Measurements from ENCODE around the gene NFAT5. TPM values are rescaled to one million over a fixed set of nuclear protein-coding genes. Genes with fewer than 3 reads are reported as not detected.

Gene NFAT5
- total and polyA plus RNA-seq, 9 of the 15 experiments (the other 6 are each of a cell fraction or from before 2014, with no cell fraction given): 0.78 to 20.5 (median 12.4) TPM

GRCh38 chr16:69621225-69621624 lies 55.5 kb downstream of the NFAT5 start (continued):
- TF ChIP-seq KAT2B (IDR thresholded peaks at IDR 0.05; ENCODE audit: low read depth, low read length) (no peak), PRMT5 (CRISPR knock-in tag; IDR thresholded peaks at IDR 0.05) (no peak)

- Histone ChIP-seq H3K36me3 (ENCODE audit: control insufficient read depth, insufficient read depth, low read length) (peaks cover 17% of the 10 kb centered on the region), H3K9me3 (replicated peaks; ENCODE audit: control insufficient read depth, insufficient read depth, low read depth, low read length) (no peaks in the 10 kb centered on the region), H2AFZ (ENCODE audit: low read depth, low read length) (no peak overlapping the region), H3K9ac (ENCODE audit: insufficient read depth in 1 of 2, low read depth in 2 of 2, low read length in 2 of 2) (no peak overlapping the region), H4K20me1 (replicated peaks; ENCODE audit: control insufficient read depth, insufficient read depth, low read length) (no peaks in the 10 kb centered on the region), H3K4me1 (replicated peaks in 1 of 2; ENCODE audit: control insufficient read depth in 2 of 2, insufficient read depth in 2 of 2, low read length in 2 of 2) (peaks cover 0 to 4% of the 10 kb centered on the region in 2 experiments; a peak in 1 of 5 replicates), H3K27me3 (ENCODE audit: control insufficient read depth in 2 of 2, insufficient read depth in 2 of 2, low read length in 2 of 2) (no peaks in the 10 kb centered on the region), H3K79me2 (ENCODE audit: control insufficient read depth, insufficient read depth, low read length) (peaks cover 15% of the 10 kb centered on the region; the same call in 2 of the 3 replicates), H3K27ac (ENCODE audit: extremely low read depth, low read depth, low read length) (no peak overlapping the region), H3K4me3 (no peak overlapping the region), H3K4me2 (ENCODE audit: insufficient read depth, low read length) (no peak overlapping the region), H3K9me1 (ENCODE audit: control insufficient read depth, insufficient read depth, low read length) (no peaks in the 10 kb centered on the region)
- 40% methylated on average over 2 of the region's 2 CpGs for WGBS (ENCODE audit: insufficient coverage, low coverage, missing lambda C conversion rate)
- BruUV-seq (replicated peaks): no TSS peak
- ChIA-PET POLR2A (no interaction called here), CTCF (ENCODE audit: low intra/inter-chr PET ratio) (no interaction called here)
- in situ Hi-C loops (cut with MboI) (no loop called here), intact Hi-C loops (cut with micrococcal nuclease) (no loop called here)
- peak; percentile 54; the same call in 2 of the 3 replicates for ATAC-seq
- FAIRE-seq: peak; percentile 73
- DNase-seq (ENCODE audit: extremely low read depth in 1 of 4, low spot score in 3 of 4): peak; percentile 41 to 65 (median 50)
- TF ChIP-seq ZFX (CRISPR knock-in tag; IDR thresholded peaks at IDR 0.05) (no peak), CTBP1 (IDR thresholded peaks at IDR 0.05; ENCODE audit: borderline replicate concordance) (no peak), ZZZ3 (IDR thresholded peaks at IDR 0.05) (no peak), RFX1 (IDR thresholded peaks at IDR 0.05) (no peak), DEAF1 (CRISPR knock-in tag; IDR thresholded peaks at IDR 0.05) (no peak), SOX6 (IDR thresholded peaks at IDR 0.05) (no peak), RBM25 (IDR thresholded peaks at IDR 0.05; ENCODE audit: low read depth, low read length, severe bottlenecking) (no peak), ARID1B (IDR thresholded peaks at IDR 0.05) (peak; percentile 27; the same call in 1 of the 2 replicates), ZNF175 (CRISPR knock-in tag; IDR thresholded peaks at IDR 0.05; ENCODE audit: low read depth) (no peak), RAD21 (CRISPR knock-in tag; conservative IDR thresholded peaks at IDR 0.05 in 1 of 2, IDR thresholded peaks at IDR 0.05 in 1 of 2) (no peak), RUNX1 (IDR thresholded peaks at IDR 0.05; ENCODE audit: low read depth) (no peak), SRSF7 (optimal IDR thresholded peaks at IDR 0.05; ENCODE audit: low read depth, low read length) (no peak), RFX7 (CRISPR knock-in tag; IDR thresholded peaks at IDR 0.05) (no peak), GATA2 (CRISPR knock-in tag; IDR thresholded peaks at IDR 0.05) (peak; percentile 49; the same call in 1 of the 2 replicates), HDAC6 (IDR thresholded peaks at IDR 0.05; ENCODE audit: low read depth, low read length) (no peak), PHB2 (IDR thresholded peaks at IDR 0.05; ENCODE audit: low read depth) (no peak), HDAC3 (IDR thresholded peaks at IDR 0.05; ENCODE audit: borderline replicate concordance, partially characterized antibody) (no peak), PKNOX1 (IDR thresholded peaks at IDR 0.05) (no peak), EP400 (IDR thresholded peaks at IDR 0.05) (no peak), ZNF316 (IDR thresholded peaks at IDR 0.05) (no peak), MEIS2 (IDR thresholded peaks at IDR 0.05; ENCODE audit: partially characterized antibody) (no peak)
These were observed 60.5 kb downstream of the NFAT5 start for GRCh38 chr16:69626256-69626655.

Data from K562 (cell line).